ENCODE results near the gene SULT1C2.

- TF ChIP-seq CTCF (IDR thresholded peaks at IDR 0.05; ENCODE audit: borderline replicate concordance, extremely low read depth, low read length, poor library complexity, severe bottlenecking) (no peak), EZH2 (IDR thresholded peaks at IDR 0.05; ENCODE audit: borderline replicate concordance, low read depth, low read length, severe bottlenecking) (no peak)
Observed at GRCh38 chr2:108244667-108245414, 43.9 kb upstream of the SULT1C2 start.

Data from DND-41 (cell line).